K562 (cell line): ENCODE results near the gene ATRIP. TPM values are rescaled to one million over a fixed set of nuclear protein-coding genes. Genes with fewer than 3 reads are reported as not detected.

Experiments used
- DDX20 ChIP-seq: fragments of 450-650 bp; IDR thresholded peaks from 2 replicates; pipeline ENCODE4 v1.6.1; 2016; ENCODE audit warnings: missing genetic modification characterization, low read depth, mild to moderate bottlenecking, missing compliant biosample characterization, moderate library complexity
- HNRNPK ChIP-seq: fragments of 200-400 bp; formaldehyde crosslinking; IDR thresholded peaks from one replicate; pipeline ENCODE4 v1.6.1; 2018; ENCODE audit warnings: mild to moderate bottlenecking, low read depth, low read length; ENCODE audit not compliant: poor library complexity, severe bottlenecking
- ID3 ChIP-seq, 2 experiments: fragments of 250-450 bp in 1 of 2; fragments of 450-650 bp in 1 of 2; sonication (Bioruptor Pico) in 1 of 2; IDR thresholded peaks; 2 replicates each; pipeline versions ENCODE4 v1.6.1 to v1.8.0; 2016 to 2021; ENCODE audit warnings: mild to moderate bottlenecking in 2 of 2, moderate library complexity in 2 of 2, missing compliant biosample characterization in 1 of 2, missing genetic modification characterization in 1 of 2
- IRF2 ChIP-seq: sonication (generic); formaldehyde crosslinking; IDR thresholded peaks from 2 replicates; pipeline ENCODE4 v1.8.1; 2022; ENCODE audit warnings: mild to moderate bottlenecking, missing genetic modification reagents
- KLF13 ChIP-seq: fragments of 450-650 bp; IDR thresholded peaks from 2 replicates; pipeline ENCODE4 v1.6.1; 2016; ENCODE audit warnings: missing genetic modification characterization, low read depth, mild to moderate bottlenecking, missing compliant biosample characterization, moderate library complexity, borderline replicate concordance
- NEUROD1 ChIP-seq: fragments of 150-350 bp; IDR thresholded peaks from 2 replicates; pipeline ENCODE4 v1.6.1; 2014; ENCODE audit warnings: borderline replicate concordance, low read length, low read depth; ENCODE audit not compliant: partially characterized antibody
- SNIP1 ChIP-seq: fragments of 450-650 bp; IDR thresholded peaks from 2 replicates; pipeline ENCODE4 v1.7.1; 2017; ENCODE audit warnings: low read depth, mild to moderate bottlenecking
- TFAM ChIP-seq: fragments of 250-450 bp; sonication (Bioruptor Pico); conservative IDR thresholded peaks from 2 replicates; pipeline ENCODE4 v1.5.0; 2021; ENCODE audit warnings: mild to moderate bottlenecking, moderate library complexity
- ZBTB49 ChIP-seq: sonication (generic); formaldehyde crosslinking; IDR thresholded peaks from 2 replicates; pipeline ENCODE4 v1.8.0; 2022; ENCODE audit warnings: missing genetic modification reagents, mild to moderate bottlenecking, borderline replicate concordance
- ZKSCAN1 ChIP-seq: fragments of 150-350 bp; IDR thresholded peaks from 2 replicates; pipeline ENCODE4 v1.6.1; 2016; ENCODE audit warnings: low read depth, low read length
- ZNF444 ChIP-seq: fragments of 250-450 bp; sonication (Bioruptor Pico); IDR thresholded peaks from 2 replicates; pipeline ENCODE4 v1.4.0; 2020; ENCODE audit warnings: mild to moderate bottlenecking, moderate library complexity
- polyA plus RNA-seq, 8 experiments: library from polyadenylated mRNA; depleted of rRNA in 4 of 8; stranded (reverse) in 5 of 8; unstranded in 3 of 8; fragments of >200 nt; fragmentation: Nextera tagmentation in 2 of 8; fragmentation: Illumina TruSeq in 1 of 8; extraction: Ambion mirVana in 2 of 8; extraction: Trizol in 1 of 8; gene quantifications; 2 replicates each; pipeline versions ENCODE4 v1.2.1 to v1.2.3, GENCODE V29; 2011 to 2014; ENCODE audit warnings: inconsistent platforms in 1 of 8, missing spikeins in 1 of 8
- total RNA-seq, 7 experiments: library from RNA; depleted of rRNA in 6 of 7; stranded (reverse); fragments of >200 nt in 6 of 7; fragmentation: Illumina TruSeq in 2 of 7; extraction: Trizol in 2 of 7; gene quantifications; 2 replicates each; pipeline versions ENCODE4 v1.2.1 to v1.2.3, GENCODE V29; 2011 to 2021; ENCODE audit warnings: low replicate concordance in 1 of 7
- TF ChIP-seq, protein P1 (sequence below): fragments of 250-450 bp; sonication (Bioruptor Pico); IDR thresholded peaks from 2 replicates; pipeline ENCODE4 v1.5.0; 2022; ENCODE audit warnings: mild to moderate bottlenecking
- TF ChIP-seq, protein P2 (sequence below): fragments of 450-650 bp; IDR thresholded peaks from 2 replicates; pipeline ENCODE4 v1.6.1; 2017; ENCODE audit warnings: mild to moderate bottlenecking, moderate library complexity

Gene ATRIP
- total and polyA plus RNA-seq, 9 of the 15 experiments (the other 6 are each of a cell fraction or from before 2014, with no cell fraction given): 1.7 to 15.7 (median 10.5) TPM

DNA sequence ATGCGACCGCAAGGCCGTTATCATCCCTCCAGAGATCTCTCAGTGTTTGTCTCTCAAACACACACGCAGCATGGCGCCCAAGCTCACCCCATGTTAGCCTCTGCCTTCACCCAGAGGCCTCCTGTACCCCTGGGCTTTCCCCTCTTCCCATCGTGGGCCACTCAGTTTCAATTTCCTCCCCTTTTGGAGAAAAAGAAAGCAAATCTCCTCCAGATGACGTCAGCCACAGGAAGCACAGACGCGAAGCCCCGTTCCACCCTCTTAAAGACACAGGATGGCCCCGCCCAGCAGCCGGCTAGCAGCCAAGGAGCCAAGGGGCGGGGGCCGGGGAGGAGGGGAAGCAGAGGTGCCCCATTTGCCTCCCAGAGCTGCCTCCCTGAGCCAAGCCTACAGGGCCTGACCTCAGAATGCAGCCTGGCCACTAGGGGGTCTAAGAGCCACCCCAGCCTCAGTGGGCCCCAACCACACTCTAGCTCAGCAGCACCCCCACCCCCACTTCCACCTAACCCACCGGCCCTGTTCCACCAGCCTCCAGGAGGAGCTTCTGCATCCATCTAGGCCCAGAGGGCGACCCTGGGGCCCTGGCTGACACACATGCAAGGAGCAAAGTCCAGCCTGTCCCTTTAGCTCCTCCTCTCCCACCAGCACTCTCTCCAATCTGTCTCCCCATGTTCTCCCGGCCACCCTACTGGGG is 26.5 kb downstream of the ATRIP start (continued):
- no peak for TF ChIP-seq ZNF444 (CRISPR knock-in tag)
- TF ChIP-seq, protein P1, sequence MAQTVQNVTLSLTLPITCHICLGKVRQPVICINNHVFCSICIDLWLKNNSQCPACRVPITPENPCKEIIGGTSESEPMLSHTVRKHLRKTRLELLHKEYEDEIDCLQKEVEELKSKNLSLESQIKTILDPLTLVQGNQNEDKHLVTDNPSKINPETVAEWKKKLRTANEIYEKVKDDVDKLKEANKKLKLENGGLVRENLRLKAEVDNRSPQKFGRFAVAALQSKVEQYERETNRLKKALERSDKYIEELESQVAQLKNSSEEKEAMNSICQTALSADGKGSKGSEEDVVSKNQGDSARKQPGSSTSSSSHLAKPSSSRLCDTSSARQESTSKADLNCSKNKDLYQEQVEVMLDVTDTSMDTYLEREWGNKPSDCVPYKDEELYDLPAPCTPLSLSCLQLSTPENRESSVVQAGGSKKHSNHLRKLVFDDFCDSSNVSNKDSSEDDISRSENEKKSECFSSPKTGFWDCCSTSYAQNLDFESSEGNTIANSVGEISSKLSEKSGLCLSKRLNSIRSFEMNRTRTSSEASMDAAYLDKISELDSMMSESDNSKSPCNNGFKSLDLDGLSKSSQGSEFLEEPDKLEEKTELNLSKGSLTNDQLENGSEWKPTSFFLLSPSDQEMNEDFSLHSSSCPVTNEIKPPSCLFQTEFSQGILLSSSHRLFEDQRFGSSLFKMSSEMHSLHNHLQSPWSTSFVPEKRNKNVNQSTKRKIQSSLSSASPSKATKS: no peak
- no peak for TF ChIP-seq ID3 (CRISPR knock-in tag; IDR thresholded peaks at IDR 0.05)
- TF ChIP-seq ID3 (tag; IDR thresholded peaks at IDR 0.05): 0 out of 2 replicates have a peak, but pooled peaks have one; percentile 40
- TF ChIP-seq IRF2: no peak
- no peak for TF ChIP-seq DDX20
- TF ChIP-seq KLF13 (tag): no peak
- TF ChIP-seq NEUROD1: peak; percentile 30
- TF ChIP-seq TFAM (CRISPR knock-in tag): no peak
- TF ChIP-seq, protein P2, sequence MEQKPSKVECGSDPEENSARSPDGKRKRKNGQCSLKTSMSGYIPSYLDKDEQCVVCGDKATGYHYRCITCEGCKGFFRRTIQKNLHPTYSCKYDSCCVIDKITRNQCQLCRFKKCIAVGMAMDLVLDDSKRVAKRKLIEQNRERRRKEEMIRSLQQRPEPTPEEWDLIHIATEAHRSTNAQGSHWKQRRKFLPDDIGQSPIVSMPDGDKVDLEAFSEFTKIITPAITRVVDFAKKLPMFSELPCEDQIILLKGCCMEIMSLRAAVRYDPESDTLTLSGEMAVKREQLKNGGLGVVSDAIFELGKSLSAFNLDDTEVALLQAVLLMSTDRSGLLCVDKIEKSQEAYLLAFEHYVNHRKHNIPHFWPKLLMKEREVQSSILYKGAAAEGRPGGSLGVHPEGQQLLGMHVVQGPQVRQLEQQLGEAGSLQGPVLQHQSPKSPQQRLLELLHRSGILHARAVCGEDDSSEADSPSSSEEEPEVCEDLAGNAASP: no peak
- no peak for TF ChIP-seq ZKSCAN1
- TF ChIP-seq SNIP1: no peak
- TF ChIP-seq ZBTB49: no peak
- TF ChIP-seq HNRNPK: no peak
